NK-92 (cell line): ENCODE results near the gene LRP1B.

Experiments used
- DNase-seq: peaks from one replicate; lab custom pipeline; 2025; ENCODE audit not compliant: unreplicated experiment; lab: John Stamatoyannopoulos, UW

LRP1B gene

GRCh38 chr2:141699573-141699972 lies 431.2 kb downstream of the LRP1B start:
- DNase-seq: no peak

GRCh38 chr2:141698500-141698899 lies 432.3 kb downstream of the LRP1B start:
- no peak for DNase-seq

GRCh38 chr2:141697035-141697434 lies 433.8 kb downstream of the LRP1B start:
- DNase-seq: no peak

- no peak for DNase-seq
Measured at GRCh38 chr2:141694180-141694579, 436.6 kb downstream of the LRP1B start.

GRCh38 chr2:141692829-141693228 lies 438.0 kb downstream of the LRP1B start:
- no peak for DNase-seq

- no peak for DNase-seq
Measured at GRCh38 chr2:141676139-141676538, 454.7 kb downstream of the LRP1B start.

GRCh38 chr2:141666191-141666590 lies 464.6 kb downstream of the LRP1B start:
- DNase-seq: no peak

GRCh38 chr2:141660232-141660631 lies 470.6 kb downstream of the LRP1B start:
- no peak for DNase-seq

GRCh38 chr2:141654311-141654710 lies 476.5 kb downstream of the LRP1B start:
- no peak for DNase-seq

- DNase-seq: no peak
Measured at GRCh38 chr2:141653184-141653583, 477.6 kb downstream of the LRP1B start.

- DNase-seq: no peak
Measured at GRCh38 chr2:141652308-141652707, 478.5 kb downstream of the LRP1B start.

GRCh38 chr2:141647353-141647752 lies 483.5 kb downstream of the LRP1B start:
- no peak for DNase-seq

GRCh38 chr2:141641462-141641861 lies 489.4 kb downstream of the LRP1B start:
- no peak for DNase-seq

GRCh38 chr2:141639809-141640208 lies 491.0 kb downstream of the LRP1B start:
- no peak for DNase-seq

GRCh38 chr2:141633132-141633531 lies 497.7 kb downstream of the LRP1B start:
- DNase-seq: no peak

GRCh38 chr2:141630407-141630930 lies 500.3 kb downstream of the LRP1B start:
- DNase-seq: no peak

- DNase-seq: no peak
Measured at GRCh38 chr2:141620372-141620771, 510.4 kb downstream of the LRP1B start.

GRCh38 chr2:141618457-141618856 lies 512.4 kb downstream of the LRP1B start:
- DNase-seq: no peak

- no peak for DNase-seq
Measured at GRCh38 chr2:141611981-141612380, 518.8 kb downstream of the LRP1B start.

- no peak for DNase-seq
Measured at GRCh38 chr2:141611176-141611571, 519.6 kb downstream of the LRP1B start.

GRCh38 chr2:141610564-141611175 lies 520.1 kb downstream of the LRP1B start:
- no peak for DNase-seq

GRCh38 chr2:141605163-141605562 lies 525.7 kb downstream of the LRP1B start:
- DNase-seq: no peak

- DNase-seq: no peak
Measured at GRCh38 chr2:141601511-141602152, 529.2 kb downstream of the LRP1B start.
